NCI-H128 (cell line): ENCODE data around the gene VTI1A.
"Not testable (repeated sequence)": the region's sequence is repeated elsewhere in the genome, so short reads cannot be mapped to it uniquely, and the experiment has no call there.

Experiments used
- DNase-seq: peaks from one replicate; lab custom pipeline; 2025; ENCODE audit not compliant: unreplicated experiment; lab: John Stamatoyannopoulos, UW

Gene VTI1A

GRCh38 chr10:112585960-112586359 lies 138.9 kb downstream of the VTI1A start:
- DNase-seq, result no peak

GRCh38 chr10:112587729-112588128 lies 140.7 kb downstream of the VTI1A start:
- no peak for DNase-seq

GRCh38 chr10:112588225-112588990 lies 141.4 kb downstream of the VTI1A start:
- DNase-seq, result no peak

GRCh38 chr10:112589081-112589480 lies 142.1 kb downstream of the VTI1A start:
- DNase-seq, result no peak

DNA sequence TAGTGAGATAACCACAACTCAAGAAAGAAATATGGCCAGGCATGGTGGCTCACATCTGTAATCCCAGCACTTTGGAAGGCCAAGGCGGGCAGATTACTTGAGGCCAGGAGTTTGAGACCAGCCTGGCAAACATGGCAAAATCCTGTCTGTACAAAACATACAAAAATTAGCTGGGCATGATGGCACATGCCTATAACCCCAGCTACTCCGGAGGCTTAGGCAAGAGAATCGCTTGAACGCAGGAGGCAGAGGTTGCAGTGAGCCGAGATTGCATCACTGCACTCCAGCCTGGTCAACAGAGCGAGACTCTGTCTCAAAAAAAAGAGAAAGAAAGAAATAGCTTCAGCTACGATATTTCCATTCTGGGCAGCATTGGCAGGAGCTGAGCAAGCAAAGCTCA lies 143.8 kb downstream of the VTI1A start:
- DNase-seq, result not testable (repeated sequence)

- DNase-seq, result no peak
Measured at GRCh38 chr10:112593023-112593422, 146.0 kb downstream of the VTI1A start.

- no peak for DNase-seq
Measured at GRCh38 chr10:112601214-112602090, 154.4 kb downstream of the VTI1A start.

- DNase-seq, result no peak
Measured at GRCh38 chr10:112603062-112603461, 156.0 kb downstream of the VTI1A start.

- no peak for DNase-seq
Measured at GRCh38 chr10:112605063-112605462, 158.0 kb downstream of the VTI1A start.

- DNase-seq, result no peak
Measured at GRCh38 chr10:112607506-112607905, 160.5 kb downstream of the VTI1A start.

DNA sequence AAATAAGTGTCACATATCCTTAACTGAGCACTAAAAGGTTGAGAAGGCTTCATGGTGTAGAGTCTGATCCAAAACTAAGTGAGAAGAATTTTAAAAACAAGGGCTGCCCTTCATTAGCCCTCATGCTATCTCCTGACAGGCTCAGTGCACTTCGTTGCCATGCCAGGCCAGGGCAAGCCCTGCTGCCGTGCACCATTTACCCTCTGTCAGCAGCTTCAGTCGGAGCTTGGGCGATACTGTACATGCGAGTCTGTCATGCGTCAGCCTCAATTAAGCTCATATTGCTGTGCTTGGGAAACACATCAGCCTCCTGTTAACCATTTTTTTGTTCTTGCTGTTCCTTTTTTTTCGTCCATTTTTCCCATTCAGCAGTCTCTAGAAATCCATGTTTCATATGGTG lies 166.6 kb downstream of the VTI1A start:
- DNase-seq, result no peak

DNA sequence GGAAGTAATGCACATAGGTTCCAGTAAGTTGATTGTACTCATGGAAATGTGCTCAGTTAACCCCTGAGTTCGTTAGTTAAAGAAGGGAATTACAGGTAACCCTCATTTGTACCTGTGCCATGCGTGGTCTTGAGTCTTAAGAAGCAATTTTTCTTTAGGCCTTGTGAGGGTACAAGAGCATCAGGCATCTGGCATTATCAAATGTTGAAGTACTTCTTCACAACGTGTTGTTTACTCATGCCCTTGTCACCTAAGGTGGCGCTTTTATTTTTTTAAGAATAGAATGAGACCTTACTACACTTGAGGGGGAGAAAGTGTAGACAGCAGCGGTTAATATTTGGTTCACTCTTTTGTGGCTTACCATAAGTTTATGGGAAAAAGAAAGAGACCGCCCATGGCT lies 167.1 kb downstream of the VTI1A start:
- no peak for DNase-seq

- DNase-seq, result no peak
Measured at GRCh38 chr10:112614586-112614985, 167.6 kb downstream of the VTI1A start.

DNA sequence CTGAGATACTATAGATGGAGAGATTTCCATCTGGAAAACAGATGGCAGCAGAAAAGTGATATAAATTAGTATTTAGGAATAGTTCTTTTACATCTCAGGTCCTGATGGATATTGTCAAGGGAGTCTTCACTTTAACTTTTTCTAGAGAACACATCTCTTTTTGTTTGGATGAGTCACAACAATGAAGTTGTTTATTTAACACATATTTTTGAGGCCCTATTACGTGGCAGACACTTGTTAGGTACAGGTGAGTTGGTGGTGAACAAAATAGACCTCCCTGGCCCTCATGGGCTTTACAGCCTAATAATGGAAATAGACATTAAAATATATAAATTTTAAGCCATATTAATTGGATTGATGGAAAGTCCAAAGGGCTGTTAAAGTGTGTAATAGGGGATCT lies 168.3 kb downstream of the VTI1A start:
- no peak for DNase-seq

- no peak for DNase-seq
Measured at GRCh38 chr10:112616647-112617046, 169.6 kb downstream of the VTI1A start.

- DNase-seq, result no peak
Measured at GRCh38 chr10:112618814-112619213, 171.8 kb downstream of the VTI1A start.

GRCh38 chr10:112619556-112619955 lies 172.5 kb downstream of the VTI1A start:
- DNase-seq, result no peak

DNA sequence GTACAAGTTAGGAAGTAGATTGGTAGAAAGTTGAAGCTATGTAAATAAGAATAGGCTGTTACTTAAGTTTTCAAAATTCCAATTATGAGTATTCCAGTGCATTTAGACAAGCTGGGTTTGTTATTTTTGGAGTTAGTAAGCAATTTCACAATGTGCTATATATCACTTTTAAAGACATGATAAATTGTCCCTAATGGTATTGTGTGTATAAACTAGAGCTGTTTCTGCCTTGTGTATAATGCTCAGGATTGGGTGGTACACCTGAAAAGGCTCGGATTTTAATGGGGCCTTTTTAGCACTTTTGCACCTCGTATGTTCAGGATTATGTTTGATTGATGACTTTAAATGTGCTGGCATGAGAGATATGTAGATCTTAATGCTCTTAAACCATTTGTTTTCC lies 175.8 kb downstream of the VTI1A start:
- no peak for DNase-seq

- no peak for DNase-seq
Measured at GRCh38 chr10:112624546-112625048, 177.6 kb downstream of the VTI1A start.

GRCh38 chr10:112628951-112629609 lies 182.1 kb downstream of the VTI1A start:
- no peak for DNase-seq
